ENCODE results near the gene TBPL2.

The TBPL2 gene

DNA sequence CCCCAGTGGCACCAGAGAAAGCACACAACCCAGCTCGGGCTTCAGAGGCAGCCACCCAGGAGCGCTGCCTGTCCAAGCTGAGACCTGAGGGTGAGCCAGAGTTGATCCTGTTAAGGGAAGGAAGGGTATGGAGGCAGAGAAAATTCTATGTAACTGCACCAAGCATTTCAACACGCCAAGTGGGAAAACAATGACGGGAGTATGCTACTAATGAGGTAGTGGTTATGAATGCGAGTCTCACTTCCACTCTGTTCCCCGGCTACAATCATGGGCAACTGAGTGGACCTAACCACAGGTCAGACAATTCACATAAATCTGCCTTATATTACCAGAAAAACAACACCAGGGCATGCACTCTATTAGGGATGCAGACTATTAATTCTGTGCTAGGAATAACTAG lies 38.7 kb downstream of the TBPL2 start:
- no peak for DNase-seq (ENCODE audit: extremely low spot score)
- TF ChIP-seq CTCF (IDR thresholded peaks at IDR 0.05; ENCODE audit: control extremely low read depth, extremely low read depth, low read depth, missing control alignments) = no peak
- CTCF ChIA-PET = no interaction called here
- POLR2A ChIA-PET = no interaction called here

DNA sequence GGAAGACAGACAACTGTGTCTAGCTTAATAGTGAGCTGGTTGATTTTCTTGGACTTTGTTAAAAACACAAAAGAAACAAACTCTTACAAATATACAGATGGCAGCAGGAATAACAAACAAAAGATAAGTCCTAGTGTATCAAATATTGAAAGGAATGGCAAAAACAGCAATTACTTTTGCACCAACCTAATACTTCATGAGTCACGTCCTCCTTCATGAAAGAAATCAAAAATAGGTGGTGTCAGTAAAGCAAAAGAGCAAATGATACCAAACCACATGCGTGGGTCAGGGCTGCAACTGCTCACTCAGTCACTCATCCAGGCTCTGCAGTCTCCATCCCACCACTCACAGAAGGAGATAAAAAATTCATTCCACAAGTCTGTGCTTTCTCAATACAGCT lies 40.6 kb downstream of the TBPL2 start:
- TF ChIP-seq CTCF (IDR thresholded peaks at IDR 0.05; ENCODE audit: control extremely low read depth, extremely low read depth, low read depth, missing control alignments) = no peak
- ChIA-PET CTCF (interaction anchor here (1.2 kb wide), 1 partner anchor 45 kb away, joined by 4 read pairs; no protein-coding TSS in a partner anchor), POLR2A (no interaction called here)
- no peak for DNase-seq (ENCODE audit: extremely low spot score)

DNA sequence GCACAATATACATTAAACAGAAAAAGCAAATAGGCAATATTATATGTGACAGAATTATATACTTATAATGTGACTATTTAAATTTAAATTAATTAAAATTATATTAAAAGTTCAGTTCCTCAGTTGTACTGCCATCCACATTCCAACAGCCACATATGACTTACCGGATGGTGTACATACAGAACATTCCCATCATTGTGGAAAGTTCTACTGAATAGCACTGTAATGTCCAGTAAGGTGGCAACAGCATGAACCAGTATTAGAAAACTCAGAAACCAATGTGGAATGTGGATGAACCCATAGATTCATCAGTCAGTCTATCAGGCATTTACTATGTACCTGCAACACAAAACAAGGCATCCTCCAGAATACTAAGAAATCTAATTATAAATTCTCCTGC lies 41.2 kb downstream of the TBPL2 start:
- TF ChIP-seq CTCF (IDR thresholded peaks at IDR 0.05; ENCODE audit: control extremely low read depth, extremely low read depth, low read depth, missing control alignments) = no peak
- ChIA-PET CTCF (interaction anchor here (1.2 kb wide), 1 partner anchor 44 kb away, joined by 4 read pairs; no protein-coding TSS in a partner anchor), POLR2A (no interaction called here)
- no peak for DNase-seq (ENCODE audit: extremely low spot score)

- DNase-seq (ENCODE audit: extremely low spot score) = no peak
- TF ChIP-seq CTCF (IDR thresholded peaks at IDR 0.05; ENCODE audit: control extremely low read depth, extremely low read depth, low read depth, missing control alignments) = no peak
- ChIA-PET CTCF (no interaction called here), POLR2A (no interaction called here)
Measured at GRCh38 chr14:55398679-55399078, 41.7 kb downstream of the TBPL2 start.

- ChIA-PET POLR2A (no interaction called here), CTCF (interaction anchor here (0.9 kb wide), 1 partner anchor 17 kb away, joined by 3 read pairs; no protein-coding TSS in a partner anchor)
- no peak for TF ChIP-seq CTCF (IDR thresholded peaks at IDR 0.05; ENCODE audit: control extremely low read depth, extremely low read depth, low read depth, missing control alignments)
- DNase-seq (ENCODE audit: extremely low spot score) = no peak
Measured at GRCh38 chr14:55389330-55389729, 51.1 kb downstream of the TBPL2 start.

GRCh38 chr14:55388160-55388559 lies 52.3 kb downstream of the TBPL2 start:
- POLR2A ChIA-PET = no interaction called here
- DNase-seq (ENCODE audit: extremely low spot score) = no peak
- CTCF ChIA-PET = no interaction called here
- TF ChIP-seq CTCF (IDR thresholded peaks at IDR 0.05; ENCODE audit: control extremely low read depth, extremely low read depth, low read depth, missing control alignments) = no peak

GRCh38 chr14:55387121-55387520 lies 53.3 kb downstream of the TBPL2 start:
- ChIA-PET POLR2A (no interaction called here), CTCF (interaction anchor here (0.8 kb wide), 1 partner anchor 174 kb away, joined by 3 read pairs; no protein-coding TSS in a partner anchor)
- DNase-seq (ENCODE audit: extremely low spot score) = no peak
- no peak for TF ChIP-seq CTCF (IDR thresholded peaks at IDR 0.05; ENCODE audit: control extremely low read depth, extremely low read depth, low read depth, missing control alignments)

Measured in GM10248 (cell line).